ENCODE measurements around the gene VWF.

The VWF gene

DNA sequence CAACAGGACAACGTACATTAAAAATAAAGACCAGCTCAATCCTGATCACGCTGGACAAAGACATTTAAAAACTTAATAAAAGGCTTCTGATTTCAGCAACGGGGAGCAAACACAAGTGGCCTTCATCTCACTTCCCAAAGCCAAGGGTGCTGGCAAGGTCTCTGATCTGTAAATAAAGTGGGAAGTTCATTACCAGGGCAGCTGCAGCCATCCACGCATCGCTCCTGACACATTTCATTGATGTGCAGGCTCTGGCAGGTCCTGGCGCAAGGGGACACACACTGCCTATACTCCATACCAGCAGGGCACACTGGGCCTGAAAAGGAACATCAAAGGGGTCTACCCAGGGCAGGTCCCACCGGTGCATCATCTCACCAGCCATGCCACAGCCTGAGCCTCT is 51.0 kb downstream of the VWF start:
- Histone ChIP-seq H3K9me3 (ENCODE audit: low read length) (no peaks in the 10 kb centered on the region), H3K27ac (ENCODE audit: low read depth, low read length, poor library complexity, severe bottlenecking) (no peak overlapping the region), H3K79me2 (ENCODE audit: insufficient read depth, low read length) (no peaks in the 10 kb centered on the region), H3K9me2 (ENCODE audit: low read depth, low read length) (no peaks in the 10 kb centered on the region), H3K9ac (ENCODE audit: low read length) (no peak overlapping the region), H3K27me3 (ENCODE audit: insufficient read depth, low read length) (no peaks in the 10 kb centered on the region), H3K4me3 (ENCODE audit: low read depth, low read length, poor library complexity, severe bottlenecking) (no peak overlapping the region), H3K4me1 (ENCODE audit: insufficient read depth, low read length, severe bottlenecking) (no peaks in the 10 kb centered on the region), H3F3A (ENCODE audit: insufficient read depth, low read length) (no peaks in the 10 kb centered on the region), H4K20me1 (ENCODE audit: insufficient read depth, low read length) (no peaks in the 10 kb centered on the region), H3K36me3 (ENCODE audit: insufficient read depth, low read length) (no peaks in the 10 kb centered on the region), H2AFZ (ENCODE audit: low read length) (no peak overlapping the region), H3K4me2 (ENCODE audit: low read length) (no peak overlapping the region)
- no peak for TF ChIP-seq CTCF (IDR thresholded peaks at IDR 0.05; ENCODE audit: low read length)
- TF ChIP-seq EZH2 (IDR thresholded peaks at IDR 0.05; ENCODE audit: borderline replicate concordance, low read length), result no peak

- Histone ChIP-seq H3K9me3 (ENCODE audit: low read length) (no peaks in the 10 kb centered on the region), H3K36me3 (ENCODE audit: insufficient read depth, low read length) (no peaks in the 10 kb centered on the region), H3K9ac (ENCODE audit: low read length) (no peak overlapping the region), H4K20me1 (ENCODE audit: insufficient read depth, low read length) (no peaks in the 10 kb centered on the region), H3K4me1 (ENCODE audit: insufficient read depth, low read length, severe bottlenecking) (no peaks in the 10 kb centered on the region), H3K9me2 (ENCODE audit: low read depth, low read length) (no peaks in the 10 kb centered on the region), H3K4me3 (ENCODE audit: low read depth, low read length, poor library complexity, severe bottlenecking) (no peak overlapping the region), H3K27ac (ENCODE audit: low read depth, low read length, poor library complexity, severe bottlenecking) (no peak overlapping the region), H3F3A (ENCODE audit: insufficient read depth, low read length) (no peaks in the 10 kb centered on the region), H3K27me3 (ENCODE audit: insufficient read depth, low read length) (no peaks in the 10 kb centered on the region), H3K4me2 (ENCODE audit: low read length) (no peak overlapping the region), H3K79me2 (ENCODE audit: insufficient read depth, low read length) (no peaks in the 10 kb centered on the region), H2AFZ (ENCODE audit: low read length) (no peak overlapping the region)
- TF ChIP-seq CTCF (IDR thresholded peaks at IDR 0.05; ENCODE audit: low read length), result no peak
- no peak for TF ChIP-seq EZH2 (IDR thresholded peaks at IDR 0.05; ENCODE audit: borderline replicate concordance, low read length)
Observed at GRCh38 chr12:6072302-6072752, 52.1 kb downstream of the VWF start.

- Histone ChIP-seq H3F3A (ENCODE audit: insufficient read depth, low read length) (no peaks in the 10 kb centered on the region), H3K4me3 (ENCODE audit: low read depth, low read length, poor library complexity, severe bottlenecking) (no peak overlapping the region), H2AFZ (ENCODE audit: low read length) (no peak overlapping the region), H3K27me3 (ENCODE audit: insufficient read depth, low read length) (no peaks in the 10 kb centered on the region), H3K27ac (ENCODE audit: low read depth, low read length, poor library complexity, severe bottlenecking) (no peak overlapping the region), H3K79me2 (ENCODE audit: insufficient read depth, low read length) (no peaks in the 10 kb centered on the region), H3K9me3 (ENCODE audit: low read length) (no peaks in the 10 kb centered on the region), H4K20me1 (ENCODE audit: insufficient read depth, low read length) (no peaks in the 10 kb centered on the region), H3K9ac (ENCODE audit: low read length) (no peak overlapping the region), H3K36me3 (ENCODE audit: insufficient read depth, low read length) (no peaks in the 10 kb centered on the region), H3K4me2 (ENCODE audit: low read length) (no peak overlapping the region), H3K9me2 (ENCODE audit: low read depth, low read length) (no peaks in the 10 kb centered on the region), H3K4me1 (ENCODE audit: insufficient read depth, low read length, severe bottlenecking) (no peaks in the 10 kb centered on the region)
- TF ChIP-seq CTCF (IDR thresholded peaks at IDR 0.05; ENCODE audit: low read length), result no peak
- TF ChIP-seq EZH2 (IDR thresholded peaks at IDR 0.05; ENCODE audit: borderline replicate concordance, low read length), result no peak
Observed at GRCh38 chr12:6071589-6071988, 52.9 kb downstream of the VWF start.

Data from OCI-LY1 (cell line).